GM08714 (cell line): Measurements from ENCODE around the gene AZIN2.

Experiments used
- H3K4me3 ChIP-seq: fragments of 200-500 bp; sonication (Bioruptor generic); 2 replicates; pipeline ENCODE4 v1.5.1; 2014; ENCODE audit warnings: mild to moderate bottlenecking, low read length, inconsistent platforms
- ZNF274 ChIP-seq: IDR thresholded peaks from 2 replicates; pipeline ENCODE4 v1.6.1; 2012; ENCODE audit warnings: mild to moderate bottlenecking, low read depth, low read length

Gene AZIN2

DNA sequence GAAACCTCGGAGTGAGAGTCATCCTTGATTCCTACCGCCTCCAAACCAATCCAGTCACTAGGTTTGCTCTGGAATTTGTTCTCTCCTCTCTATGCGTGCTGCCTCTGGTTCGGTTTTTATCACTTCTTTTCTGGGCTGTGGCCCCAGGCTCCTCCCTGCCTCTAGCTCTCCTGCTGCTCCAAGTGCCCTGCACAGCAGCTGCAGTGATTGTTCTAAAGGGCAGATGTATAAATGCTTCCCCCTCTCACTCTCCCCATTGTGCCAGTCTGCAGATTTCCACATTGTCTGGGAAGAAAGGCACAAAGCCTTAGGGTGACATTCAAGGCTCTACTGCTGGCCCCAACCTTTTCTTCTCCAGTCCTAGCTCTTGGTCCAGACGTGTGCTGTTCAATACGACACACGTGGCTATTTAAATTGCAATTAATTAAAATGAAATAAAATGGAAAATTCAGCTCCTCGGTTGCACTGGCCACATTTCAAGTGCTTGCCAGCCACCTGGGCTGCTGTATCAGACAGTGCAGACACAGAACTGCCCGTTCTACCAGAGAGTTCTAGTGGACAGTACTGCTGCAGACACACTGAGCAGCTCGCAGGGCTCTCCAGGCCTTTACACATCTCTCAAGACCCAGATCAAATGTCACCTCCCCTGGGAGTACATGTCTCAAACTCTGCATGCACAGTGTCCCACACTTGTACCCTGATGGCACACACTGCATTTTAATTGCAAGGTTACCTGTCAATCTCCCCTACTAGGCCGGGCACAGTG, 88.5 kb downstream of the AZIN2 start:
- no peak for TF ChIP-seq ZNF274

More for the DNA sequence above, 88.5 kb downstream of the AZIN2 start:
- H3K4me3 ChIP-seq: no peak overlapping the region
